ENCODE measurements around the gene PLEKHH2. TPM values are rescaled to one million over a fixed set of nuclear protein-coding genes. Genes with fewer than 3 reads are reported as not detected.

Gene PLEKHH2
- total RNA-seq, 1 donor, result 7.3 TPM

DNA sequence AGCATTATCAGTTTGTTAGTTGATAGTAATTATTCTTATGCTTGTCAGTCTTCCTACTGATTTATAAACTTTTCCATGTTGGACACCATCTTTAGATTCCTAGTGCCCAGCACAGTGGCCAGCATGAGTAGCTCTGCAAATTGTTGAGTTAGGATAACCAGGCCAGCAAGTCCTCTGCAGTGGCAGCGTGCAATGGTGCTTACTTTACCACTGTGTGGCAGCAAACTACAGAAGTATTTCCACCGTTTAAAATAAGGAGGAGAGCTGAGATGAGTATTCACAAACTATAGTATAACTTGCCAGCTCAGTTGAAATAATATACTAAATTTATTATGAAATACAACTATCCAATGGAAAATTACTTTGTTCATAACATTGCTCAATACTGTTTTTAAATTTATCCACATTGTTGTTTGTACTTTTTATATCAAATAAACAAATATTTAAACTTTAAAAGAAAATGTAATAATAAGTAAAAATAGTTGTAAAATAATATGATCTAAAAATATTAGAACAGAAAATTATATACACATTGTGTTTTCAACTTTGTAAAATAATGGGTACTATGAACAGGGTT, 31.9 kb upstream of the PLEKHH2 start:
- TF ChIP-seq, protein P1, sequence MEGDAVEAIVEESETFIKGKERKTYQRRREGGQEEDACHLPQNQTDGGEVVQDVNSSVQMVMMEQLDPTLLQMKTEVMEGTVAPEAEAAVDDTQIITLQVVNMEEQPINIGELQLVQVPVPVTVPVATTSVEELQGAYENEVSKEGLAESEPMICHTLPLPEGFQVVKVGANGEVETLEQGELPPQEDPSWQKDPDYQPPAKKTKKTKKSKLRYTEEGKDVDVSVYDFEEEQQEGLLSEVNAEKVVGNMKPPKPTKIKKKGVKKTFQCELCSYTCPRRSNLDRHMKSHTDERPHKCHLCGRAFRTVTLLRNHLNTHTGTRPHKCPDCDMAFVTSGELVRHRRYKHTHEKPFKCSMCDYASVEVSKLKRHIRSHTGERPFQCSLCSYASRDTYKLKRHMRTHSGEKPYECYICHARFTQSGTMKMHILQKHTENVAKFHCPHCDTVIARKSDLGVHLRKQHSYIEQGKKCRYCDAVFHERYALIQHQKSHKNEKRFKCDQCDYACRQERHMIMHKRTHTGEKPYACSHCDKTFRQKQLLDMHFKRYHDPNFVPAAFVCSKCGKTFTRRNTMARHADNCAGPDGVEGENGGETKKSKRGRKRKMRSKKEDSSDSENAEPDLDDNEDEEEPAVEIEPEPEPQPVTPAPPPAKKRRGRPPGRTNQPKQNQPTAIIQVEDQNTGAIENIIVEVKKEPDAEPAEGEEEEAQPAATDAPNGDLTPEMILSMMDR (IDR thresholded peaks at IDR 0.05; ENCODE audit: insufficient read depth, low read depth, low read length), result peak; percentile 64
- no peak overlapping the region for H3K4me3 ChIP-seq (ENCODE audit: low read depth, low read length)
- peak; percentile 55 for DNase-seq (ENCODE audit: low read depth)

DNA sequence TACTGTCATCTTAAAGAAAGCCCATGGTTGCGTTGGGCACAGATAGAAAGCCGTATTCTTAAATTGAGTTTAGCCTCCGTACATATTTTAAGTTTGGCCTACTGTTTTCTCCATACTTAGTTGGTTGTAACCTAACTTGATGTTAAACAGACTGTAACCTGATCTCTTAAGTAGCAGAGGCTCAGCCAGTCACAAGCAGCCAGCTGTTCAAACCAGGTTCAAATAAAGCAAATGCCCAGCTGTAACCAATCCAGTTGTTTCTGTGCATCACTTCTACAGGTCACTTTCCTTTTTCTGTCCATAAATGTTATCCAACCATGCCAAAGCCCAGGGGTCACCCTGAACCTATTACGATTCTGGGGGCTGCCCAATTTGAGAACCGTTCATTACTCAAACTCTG, 31.2 kb upstream of the PLEKHH2 start:
- TF ChIP-seq, protein P1 (IDR thresholded peaks at IDR 0.05; ENCODE audit: insufficient read depth, low read depth, low read length), result no peak
- DNase-seq (ENCODE audit: low read depth), result peak; percentile 42

DNA sequence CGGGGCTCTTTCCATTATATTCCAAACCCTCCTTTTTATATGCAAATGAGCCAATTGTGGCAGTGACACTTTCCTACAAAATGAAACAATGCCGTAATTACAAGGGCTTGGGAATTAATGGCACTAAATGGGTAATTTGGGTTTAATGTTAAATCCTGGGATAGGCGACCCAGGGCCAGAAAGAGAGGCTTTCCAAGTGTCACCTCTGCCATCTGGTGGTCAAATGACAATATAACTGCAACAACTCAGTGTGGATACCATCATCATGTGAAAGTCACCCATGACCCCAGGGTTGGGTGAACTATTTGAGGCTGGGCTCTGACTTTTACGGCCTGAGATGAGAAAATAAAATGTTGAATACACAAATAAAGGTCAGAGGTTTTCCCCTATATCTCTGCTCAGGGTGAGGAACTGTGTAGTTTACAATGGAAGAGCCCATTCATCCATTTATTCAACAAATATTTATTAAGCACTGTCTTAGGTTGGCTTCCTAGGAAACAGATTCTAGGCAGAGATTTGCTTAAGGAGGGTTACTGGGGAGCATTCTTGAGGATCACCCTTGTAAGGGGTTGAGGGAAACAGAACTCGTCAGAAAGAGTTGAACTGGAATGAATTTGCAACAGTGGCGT, 27.7 kb upstream of the PLEKHH2 start:
- TF ChIP-seq, protein P1 (IDR thresholded peaks at IDR 0.05; ENCODE audit: insufficient read depth, low read depth, low read length), result peak; percentile 72
- peak; percentile 57 for DNase-seq (ENCODE audit: low read depth)
- no peak overlapping the region for H3K4me3 ChIP-seq (ENCODE audit: low read depth, low read length)

More for the DNA sequence above, 31.2 kb upstream of the PLEKHH2 start:
- H3K4me3 ChIP-seq (ENCODE audit: low read depth, low read length), result no peak overlapping the region

DNA sequence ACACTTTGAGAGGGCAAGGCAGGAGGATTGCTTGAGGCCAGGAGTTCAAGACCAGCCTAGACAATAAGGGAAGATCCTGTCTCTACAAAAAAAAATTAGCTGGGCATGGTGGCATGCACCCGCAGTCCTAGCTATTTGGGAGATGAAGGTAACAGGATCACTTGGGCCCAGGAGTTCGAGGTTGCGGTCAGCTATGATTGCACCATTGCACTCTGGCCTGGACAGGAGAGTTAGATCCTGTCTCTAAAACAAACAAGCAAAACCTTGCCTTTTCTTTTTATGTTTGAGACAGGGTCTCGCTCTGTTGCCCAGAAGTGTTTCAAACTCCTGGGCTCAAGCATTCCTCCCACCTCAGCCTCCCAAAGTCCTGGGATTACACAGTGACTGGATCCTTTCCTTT, 26.7 kb upstream of the PLEKHH2 start:
- no peak overlapping the region for H3K4me3 ChIP-seq (ENCODE audit: low read depth, low read length)
- DNase-seq (ENCODE audit: low read depth), result no peak
- TF ChIP-seq, protein P1 (IDR thresholded peaks at IDR 0.05; ENCODE audit: insufficient read depth, low read depth, low read length), result no peak

DNA sequence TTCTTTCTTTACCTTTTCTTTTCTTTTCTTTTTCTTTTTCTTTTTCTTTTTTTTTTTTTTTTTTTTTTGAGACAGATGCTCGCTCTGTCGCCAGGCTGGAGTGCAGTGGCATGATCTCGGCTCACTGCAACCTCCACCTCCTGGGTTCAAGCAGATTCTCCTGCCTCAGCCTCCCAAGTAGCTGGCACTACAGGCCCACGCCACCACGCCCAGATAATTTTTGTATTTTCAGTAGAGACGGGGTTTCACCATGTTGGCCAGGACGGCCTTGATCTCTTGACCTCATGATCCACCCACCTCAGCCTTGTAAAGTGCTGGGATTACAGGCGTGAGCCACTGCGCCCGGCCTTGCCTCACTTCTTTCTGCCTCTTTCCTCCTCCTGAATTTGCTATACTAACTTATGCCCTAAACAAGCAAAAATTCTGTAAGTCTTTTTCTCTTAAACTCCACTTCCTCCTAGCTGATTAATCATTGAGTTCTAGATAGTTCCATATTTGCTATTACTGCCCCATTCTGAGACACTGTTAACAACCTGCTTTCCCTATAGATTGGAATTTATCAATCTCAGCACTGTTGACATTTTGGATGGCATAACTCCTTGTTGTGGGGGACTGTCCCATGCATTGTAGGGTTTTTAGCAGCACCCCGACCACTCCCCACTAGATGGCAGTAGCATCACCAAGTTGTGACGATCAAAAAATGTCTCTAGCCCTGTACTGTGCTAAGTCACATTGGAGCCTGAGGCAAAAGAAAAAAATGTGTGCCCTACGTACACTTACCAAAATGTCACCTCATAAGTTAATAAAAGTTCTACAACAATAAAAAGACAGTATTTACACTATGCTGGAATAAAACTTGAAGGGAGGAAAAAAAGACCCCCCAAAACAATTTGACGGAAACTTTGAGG, 24.8 kb upstream of the PLEKHH2 start:
- DNase-seq (ENCODE audit: low read depth), result peak; percentile 78
- no peak overlapping the region for H3K4me3 ChIP-seq (ENCODE audit: low read depth, low read length)
- TF ChIP-seq, protein P1 (IDR thresholded peaks at IDR 0.05; ENCODE audit: insufficient read depth, low read depth, low read length), result peak; percentile 94

DNA sequence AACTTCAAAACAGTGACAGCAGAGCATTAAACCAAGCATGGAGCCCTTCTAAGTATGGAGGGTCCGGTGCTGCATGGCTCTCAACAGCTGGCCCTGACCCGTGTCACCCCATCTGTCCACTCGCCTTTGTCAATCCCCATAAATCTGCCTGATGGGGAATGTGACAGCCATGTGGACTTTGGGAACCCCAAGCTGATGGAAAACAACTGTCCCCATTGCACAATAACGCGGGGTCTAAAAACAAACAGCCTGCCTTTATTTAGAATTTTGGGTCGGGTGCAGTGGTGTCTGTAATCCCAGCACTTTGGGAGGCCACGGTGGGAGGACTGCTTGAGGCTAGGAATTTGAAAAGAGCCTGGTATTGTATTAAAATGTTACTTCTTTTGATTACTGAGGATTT, 24.1 kb upstream of the PLEKHH2 start:
- peak; percentile 33 for DNase-seq (ENCODE audit: low read depth)
- no peak overlapping the region for H3K4me3 ChIP-seq (ENCODE audit: low read depth, low read length)
- TF ChIP-seq, protein P1 (IDR thresholded peaks at IDR 0.05; ENCODE audit: insufficient read depth, low read depth, low read length), result no peak

All from fibroblast of villous mesenchyme (primary cell).